Gastrocnemius medialis (tissue), 4 donors: ENCODE measurements around the gene NPS.

Experiments
- CTCF ChIP-seq, 5 experiments: fragments of 450-650 bp in 3 of 5; fragments of 200-600 bp in 2 of 5; sonication (generic) in 2 of 5; IDR thresholded peaks in 4 of 5; conservative IDR thresholded peaks in 1 of 5; 1 replicate in 4 of 5; 2 replicates in 1 of 5; pipeline ENCODE4 v1.5.1; 2016 to 2019; ENCODE audit warnings: antibody characterized with exemption in 5 of 5, mild to moderate bottlenecking in 3 of 5, moderate library complexity in 3 of 5
- POLR2A ChIP-seq, 2 donors: fragments of 450-650 bp; IDR thresholded peaks; one replicate each; pipeline ENCODE4 v1.6.1; 2017; ENCODE audit warnings: antibody characterized with exemption in 2 of 2, mild to moderate bottlenecking in 2 of 2, moderate library complexity in 2 of 2

GRCh38 chr10:127571386-127571785 lies 22.3 kb downstream of the NPS start:
- TF ChIP-seq CTCF (IDR thresholded peaks at IDR 0.05 in 4 of 5, conservative IDR thresholded peaks at IDR 0.05 in 1 of 5) (no peak), POLR2A (IDR thresholded peaks at IDR 0.05) (no peak)
